Hepatocyte (in vitro differentiated cells): Measurements from ENCODE around the gene ABI1. TPM values are rescaled to one million over a fixed set of nuclear protein-coding genes. Genes with fewer than 3 reads are reported as not detected.

Experiments used
- DNase-seq: peaks from one replicate; pipeline ENCODE4 v3.0.0-alpha.2; 2016; ENCODE audit warnings: low spot score
- H2AFZ ChIP-seq: fragments of 200-600 bp; sonication (generic); 2 replicates; pipeline ENCODE4 v1.6.0; 2016; ENCODE audit warnings: antibody characterized with exemption, mild to moderate bottlenecking
- H3K27ac ChIP-seq: fragments of 200-600 bp; sonication (generic); 2 replicates; pipeline ENCODE4 v1.5.1; 2016; ENCODE audit warnings: mild to moderate bottlenecking
- H3K27me3 ChIP-seq: fragments of 200-600 bp; sonication (generic); 2 replicates; pipeline ENCODE4 v1.6.1; 2016
- H3K36me3 ChIP-seq: fragments of 200-600 bp; sonication (generic); replicated peaks from 2 replicates; pipeline ENCODE4 v1.5.1; 2016; ENCODE audit warnings: low read depth; ENCODE audit not compliant: insufficient read depth
- H3K4me1 ChIP-seq: fragments of 200-600 bp; sonication (generic); 2 replicates; pipeline ENCODE4 v1.5.1; 2016; ENCODE audit warnings: mild to moderate bottlenecking, moderate library complexity; ENCODE audit not compliant: insufficient read depth
- H3K4me2 ChIP-seq: fragments of 200-600 bp; sonication (generic); 2 replicates; pipeline ENCODE4 v1.6.0; 2016
- H3K4me3 ChIP-seq: fragments of 200-600 bp; sonication (generic); 2 replicates; pipeline ENCODE4 v1.5.1; 2016; ENCODE audit warnings: mild to moderate bottlenecking
- H3K79me2 ChIP-seq: fragments of 200-600 bp; sonication (generic); 2 replicates; pipeline ENCODE4 v1.6.0; 2017; ENCODE audit warnings: mild to moderate bottlenecking
- H3K9me2 ChIP-seq: fragments of 200-600 bp; sonication (generic); replicated peaks from 2 replicates; pipeline ENCODE4 v1.6.0; 2017; ENCODE audit warnings: mild to moderate bottlenecking; ENCODE audit not compliant: insufficient read depth
- H3K9me3 ChIP-seq: fragments of 200-600 bp; sonication (generic); 2 replicates; pipeline ENCODE4 v1.5.1; 2016; ENCODE audit warnings: low read depth, mild to moderate bottlenecking
- H4K20me1 ChIP-seq: fragments of 200-600 bp; sonication (generic); 2 replicates; pipeline ENCODE4 v1.6.0; 2016; ENCODE audit warnings: mild to moderate bottlenecking; ENCODE audit not compliant: insufficient read depth, poor library complexity, severe bottlenecking
- EZH2 ChIP-seq: fragments of 200-600 bp; sonication (generic); IDR thresholded peaks from 2 replicates; pipeline ENCODE4 v1.6.1; 2016; ENCODE audit warnings: antibody characterized with exemption, mild to moderate bottlenecking, borderline replicate concordance
- EZH2phosphoT487 ChIP-seq: fragments of 200-600 bp; sonication (generic); IDR thresholded peaks from one replicate; pipeline ENCODE4 v1.6.1; 2018; ENCODE audit warnings: antibody characterized with exemption, mild to moderate bottlenecking, low read depth, moderate library complexity; ENCODE audit not compliant: unreplicated experiment, severe bottlenecking
- WGBS: methylation state at CpG from one replicate; pipeline ENCODE4 v1.1.6; 2016; ENCODE audit warnings: low lambda C conversion rate; ENCODE audit errors: missing lambda C conversion rate; 5-methylcytosine and 5-hydroxymethylcytosine counted together
- polyA plus RNA-seq: library from polyadenylated mRNA; unstranded; fragments of >200 nt; fragmentation: Nextera tagmentation; extraction: Ambion mirVana; gene quantifications from 2 replicates; pipeline ENCODE4 v1.2.1, GENCODE V29; 2016
- total RNA-seq: library from RNA; depleted of rRNA; stranded (reverse); fragments of >200 nt; gene quantifications from 2 replicates; pipeline ENCODE4 v1.2.3, GENCODE V29; 2014
- TF ChIP-seq, protein P1 (sequence below): fragments of 200-600 bp; sonication (generic); IDR thresholded peaks from 2 replicates; pipeline ENCODE4 v1.5.1; 2016; ENCODE audit warnings: antibody characterized with exemption, mild to moderate bottlenecking; ENCODE audit not compliant: poor library complexity

ABI1 gene
- total and polyA plus RNA-seq, 2 experiments from 2014 or later: 30.5 to 46.1 TPM

GRCh38 chr10:26759008-26759407 is 101.8 kb downstream of the ABI1 start:
- Histone ChIP-seq H3K4me2 (no peak overlapping the region), H3K36me3 (no peaks in the 10 kb centered on the region), H2AFZ (no peak overlapping the region), H3K27ac (no peak overlapping the region), H3K4me3 (no peak overlapping the region), H3K9me2 (no peaks in the 10 kb centered on the region), H3K27me3 (no peaks in the 10 kb centered on the region), H3K79me2 (no peaks in the 10 kb centered on the region), H3K9me3 (no peaks in the 10 kb centered on the region), H3K4me1 (no peaks in the 10 kb centered on the region), H4K20me1 (no peaks in the 10 kb centered on the region)
- no peak for DNase-seq
- WGBS: 64% methylated on average over 4 of the region's 4 CpGs
- TF ChIP-seq EZH2phosphoT487 (no peak), EZH2 (no peak)
- TF ChIP-seq, protein P1, sequence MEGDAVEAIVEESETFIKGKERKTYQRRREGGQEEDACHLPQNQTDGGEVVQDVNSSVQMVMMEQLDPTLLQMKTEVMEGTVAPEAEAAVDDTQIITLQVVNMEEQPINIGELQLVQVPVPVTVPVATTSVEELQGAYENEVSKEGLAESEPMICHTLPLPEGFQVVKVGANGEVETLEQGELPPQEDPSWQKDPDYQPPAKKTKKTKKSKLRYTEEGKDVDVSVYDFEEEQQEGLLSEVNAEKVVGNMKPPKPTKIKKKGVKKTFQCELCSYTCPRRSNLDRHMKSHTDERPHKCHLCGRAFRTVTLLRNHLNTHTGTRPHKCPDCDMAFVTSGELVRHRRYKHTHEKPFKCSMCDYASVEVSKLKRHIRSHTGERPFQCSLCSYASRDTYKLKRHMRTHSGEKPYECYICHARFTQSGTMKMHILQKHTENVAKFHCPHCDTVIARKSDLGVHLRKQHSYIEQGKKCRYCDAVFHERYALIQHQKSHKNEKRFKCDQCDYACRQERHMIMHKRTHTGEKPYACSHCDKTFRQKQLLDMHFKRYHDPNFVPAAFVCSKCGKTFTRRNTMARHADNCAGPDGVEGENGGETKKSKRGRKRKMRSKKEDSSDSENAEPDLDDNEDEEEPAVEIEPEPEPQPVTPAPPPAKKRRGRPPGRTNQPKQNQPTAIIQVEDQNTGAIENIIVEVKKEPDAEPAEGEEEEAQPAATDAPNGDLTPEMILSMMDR: no peak

DNA sequence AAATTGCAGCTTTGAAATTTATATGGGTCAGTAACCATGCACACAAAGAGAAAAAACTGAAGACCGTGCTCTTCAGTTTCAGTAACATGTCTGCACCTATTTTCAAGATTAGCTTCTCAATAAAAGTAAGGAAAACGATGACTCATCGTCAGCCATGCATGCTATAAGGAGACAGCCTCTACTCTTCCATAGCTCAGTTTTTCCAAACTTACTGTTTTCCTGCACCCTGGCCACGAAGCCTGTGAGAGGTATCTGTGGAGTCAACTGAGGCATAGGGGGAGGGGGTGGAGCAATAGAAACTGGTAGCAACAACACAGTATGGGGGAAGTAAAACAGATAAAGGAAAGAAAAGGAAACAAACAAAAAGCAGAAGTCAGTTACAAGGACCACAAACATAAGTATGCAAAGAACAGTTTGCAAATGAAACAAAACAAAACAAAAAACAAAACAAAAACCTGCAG is 105.3 kb downstream of the ABI1 start:
- H3K79me2 ChIP-seq: no peaks in the 10 kb centered on the region
- no peak overlapping the region for H3K27ac ChIP-seq
- H3K4me1 ChIP-seq: no peaks in the 10 kb centered on the region
- no peak for TF ChIP-seq EZH2
- no peak for TF ChIP-seq EZH2phosphoT487
- TF ChIP-seq, protein P1: no peak
- H3K9me3 ChIP-seq: no peaks in the 10 kb centered on the region
- WGBS: 61% methylated on average over 4 of the region's 4 CpGs
- DNase-seq: peak; percentile 23
- H3K4me3 ChIP-seq: no peak overlapping the region
- no peaks in the 10 kb centered on the region for H3K36me3 ChIP-seq
- H4K20me1 ChIP-seq: no peaks in the 10 kb centered on the region
- no peak overlapping the region for H3K4me2 ChIP-seq
- H2AFZ ChIP-seq: no peak overlapping the region
- H3K27me3 ChIP-seq: no peaks in the 10 kb centered on the region
- no peaks in the 10 kb centered on the region for H3K9me2 ChIP-seq

GRCh38 chr10:26746061-26746460 is 114.7 kb downstream of the ABI1 start:
- H3K79me2 ChIP-seq: no peaks in the 10 kb centered on the region
- no peak overlapping the region for H3K27ac ChIP-seq
- H2AFZ ChIP-seq: no peak overlapping the region
- no peak overlapping the region for H3K4me2 ChIP-seq
- H3K4me3 ChIP-seq: no peak overlapping the region
- no peak for DNase-seq
- WGBS: 93% methylated on average over 5 of the region's 5 CpGs
- H3K9me3 ChIP-seq: no peaks in the 10 kb centered on the region
- no peaks in the 10 kb centered on the region for H3K9me2 ChIP-seq
- H3K27me3 ChIP-seq: no peaks in the 10 kb centered on the region
- TF ChIP-seq, protein P1: no peak
- TF ChIP-seq EZH2 (no peak), EZH2phosphoT487 (no peak)
- H3K36me3 ChIP-seq: no peaks in the 10 kb centered on the region
- H4K20me1 ChIP-seq: no peaks in the 10 kb centered on the region
- H3K4me1 ChIP-seq: no peaks in the 10 kb centered on the region

DNA sequence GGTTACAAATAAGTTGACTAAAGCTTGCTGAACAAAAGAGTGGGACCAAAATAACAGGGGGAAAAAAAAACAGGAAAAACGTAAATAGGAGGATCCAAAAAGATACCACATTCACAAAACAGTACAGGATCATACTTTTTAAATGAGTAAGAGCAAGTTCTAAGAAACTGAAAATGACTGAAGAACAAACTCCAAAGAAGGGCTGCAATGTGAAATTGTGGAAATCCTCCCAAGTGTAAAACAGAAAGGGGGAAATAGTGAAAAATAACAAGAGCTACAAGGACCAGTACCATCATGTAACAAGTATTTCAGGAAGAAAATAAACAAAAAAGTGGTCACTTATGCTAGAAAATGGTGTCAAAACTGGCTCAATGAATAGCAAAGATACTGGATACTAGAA is 116.9 kb downstream of the ABI1 start:
- no peaks in the 10 kb centered on the region for H4K20me1 ChIP-seq
- no peaks in the 10 kb centered on the region for H3K9me2 ChIP-seq
- no peaks in the 10 kb centered on the region for H3K9me3 ChIP-seq
- no peaks in the 10 kb centered on the region for H3K4me1 ChIP-seq
- WGBS: 93% methylated on average over 1 of the region's 1 CpG
- no peak overlapping the region for H3K4me2 ChIP-seq
- H3K79me2 ChIP-seq: no peaks in the 10 kb centered on the region
- no peak overlapping the region for H3K27ac ChIP-seq
- H2AFZ ChIP-seq: no peak overlapping the region
- DNase-seq: no peak
- no peak overlapping the region for H3K4me3 ChIP-seq
- H3K27me3 ChIP-seq: no peaks in the 10 kb centered on the region
- no peaks in the 10 kb centered on the region for H3K36me3 ChIP-seq
- TF ChIP-seq EZH2 (no peak), EZH2phosphoT487 (no peak)
- TF ChIP-seq, protein P1: no peak
